GM12878 (cell line): ENCODE measurements around the gene TNRC6C. TPM values are rescaled to one million over a fixed set of nuclear protein-coding genes. Genes with fewer than 3 reads are reported as not detected.

ENCODE experiments used
- ATAC-seq: fragments of 200-7000 bp; cut with Tn5 transposase; 3 replicates; pipeline ENCODE4 v1.9.1; 2020; ENCODE audit warnings: mild to moderate bottlenecking, moderate library complexity
- BruUV-seq: library from RNA; stranded (reverse); fragments of 400-500 nt; replicated peaks from 2 replicates; lab custom pipeline; 2021; lab: Mats Ljungman, UMichigan
- CTCF ChIA-PET: fragments of 300-600 bp; sonication (Branson Sonifier 250); formaldehyde crosslinking; extraction: SDS; loops from one replicate; lab custom pipeline; 2021; ENCODE audit warnings: inconsistent platforms; lab: Yijun Ruan, JAX
- POLR2A ChIA-PET: fragments of 350-600 bp; formaldehyde crosslinking; extraction: SDS; loops from one replicate; lab custom pipeline; 2021; ENCODE audit warnings: inconsistent platforms; lab: Charles Lee
- RAD21 ChIA-PET: fragments of 300-600 bp; sonication (Branson Sonifier 250); formaldehyde crosslinking; loops from one replicate; lab custom pipeline; 2023; ENCODE audit warnings: antibody characterized with exemption; ENCODE audit not compliant: unreplicated experiment; lab: Charles Lee
- SMC1A ChIA-PET: fragments of 300-600 bp; sonication (Branson Sonifier 250); formaldehyde crosslinking; loops from one replicate; lab custom pipeline; 2023; ENCODE audit not compliant: unreplicated experiment, uncharacterized antibody; lab: Charles Lee
- DNase-seq: peaks from one replicate; pipeline ENCODE4 v3.0.0-alpha.2; 2011; ENCODE audit warnings: low read depth, low spot score
- FAIRE-seq: peaks from 3 replicates; lab custom pipeline; 2011; peaks lifted over from hg19 to GRCh38; lab: Jason Lieb, UNC
- H2AFZ ChIP-seq: 2 replicates; pipeline ENCODE4 v1.6.0; 2011; ENCODE audit warnings: low read depth, low read length, control low read depth; ENCODE audit not compliant: control insufficient read depth
- H3K27ac ChIP-seq: 2 replicates; pipeline ENCODE4 v1.5.1; 2011; ENCODE audit warnings: control low read depth; ENCODE audit not compliant: control insufficient read depth, insufficient read depth
- H3K27me3 ChIP-seq, 2 experiments: replicated peaks in 1 of 2; 2 replicates each; pipeline versions ENCODE4 v1.6.0 to v1.6.1; 2011; ENCODE audit warnings: low read length in 1 of 2; ENCODE audit not compliant: control insufficient read depth in 2 of 2, insufficient read depth in 2 of 2
- H3K36me3 ChIP-seq, 2 experiments: 2 replicates each; pipeline ENCODE4 v1.5.1; 2011; ENCODE audit warnings: low read length in 1 of 2; ENCODE audit not compliant: control insufficient read depth in 2 of 2, insufficient read depth in 2 of 2
- H3K4me1 ChIP-seq: 2 replicates; pipeline ENCODE4 v1.6.1; 2011; ENCODE audit warnings: mild to moderate bottlenecking, low read length, moderate library complexity, mixed read lengths; ENCODE audit not compliant: control insufficient read depth, insufficient read depth
- H3K4me2 ChIP-seq: 2 replicates; pipeline ENCODE4 v1.6.0; 2011; ENCODE audit warnings: control low read depth; ENCODE audit not compliant: control insufficient read depth, insufficient read depth
- H3K4me3 ChIP-seq: fragments of 200-600 bp; sonication (generic); 2 replicates; pipeline ENCODE4 v1.5.1; 2016
- H3K79me2 ChIP-seq: 2 replicates; pipeline ENCODE4 v1.6.0; 2011; ENCODE audit warnings: low read length; ENCODE audit not compliant: control insufficient read depth, insufficient read depth
- H3K9ac ChIP-seq: 2 replicates; pipeline ENCODE4 v1.8.0; 2011; ENCODE audit warnings: low read length, control low read depth, mixed read lengths; ENCODE audit not compliant: control insufficient read depth, insufficient read depth
- H3K9me3 ChIP-seq: replicated peaks from 3 replicates; pipeline ENCODE4 v1.5.1; 2011; ENCODE audit warnings: mild to moderate bottlenecking, low read length; ENCODE audit not compliant: control insufficient read depth, insufficient read depth
- H4K20me1 ChIP-seq: 2 replicates; pipeline ENCODE4 v1.6.0; 2011; ENCODE audit not compliant: control insufficient read depth, insufficient read depth
- BACH1 ChIP-seq: fragments of 450-650 bp; IDR thresholded peaks from 2 replicates; pipeline ENCODE4 v1.6.1; 2017; ENCODE audit warnings: mild to moderate bottlenecking, borderline replicate concordance
- EED ChIP-seq: sonication (generic); IDR thresholded peaks from 2 replicates; pipeline ENCODE4 v1.6.1; 2016; ENCODE audit warnings: antibody characterized with exemption, low read depth
- HDGF ChIP-seq: fragments of 450-650 bp; IDR thresholded peaks from 2 replicates; pipeline ENCODE4 v1.6.1; 2016; ENCODE audit warnings: antibody characterized with exemption
- IKZF1 ChIP-seq: fragments of 450-650 bp; conservative IDR thresholded peaks from 2 replicates; pipeline ENCODE4 v1.6.1; 2017; ENCODE audit warnings: antibody characterized with exemption, mild to moderate bottlenecking
- MEF2B ChIP-seq: fragments of 450-650 bp; IDR thresholded peaks from 2 replicates; pipeline ENCODE4 v1.6.1; 2018; ENCODE audit warnings: mild to moderate bottlenecking, moderate library complexity; ENCODE audit not compliant: partially characterized antibody, poor library complexity, severe bottlenecking
- MTA2 ChIP-seq: fragments of 450-650 bp; IDR thresholded peaks from 2 replicates; pipeline ENCODE4 v1.6.1; 2016; ENCODE audit warnings: low read depth, mild to moderate bottlenecking, moderate library complexity
- NR2C1 ChIP-seq: fragments of 450-650 bp; IDR thresholded peaks from 2 replicates; pipeline ENCODE4 v1.6.1; 2017; ENCODE audit warnings: antibody characterized with exemption, mild to moderate bottlenecking, moderate library complexity
- SIN3A ChIP-seq: IDR thresholded peaks from 2 replicates; pipeline ENCODE4 v1.6.1; 2012; ENCODE audit warnings: low read depth, low read length, improper control_type of control experiment
- SRF ChIP-seq, 2 experiments: IDR thresholded peaks; 2 replicates each; pipeline ENCODE4 v1.6.1; 2011; ENCODE audit warnings: low read depth in 2 of 2, low read length in 2 of 2, mild to moderate bottlenecking in 1 of 2, moderate library complexity in 1 of 2
- TCF12 ChIP-seq: IDR thresholded peaks from 2 replicates; pipeline ENCODE4 v1.6.1; 2011; ENCODE audit warnings: low read depth, mild to moderate bottlenecking, low read length
- WGBS: methylation state at CpG from one replicate; pipeline ENCODE4 v1.1.6; 2016; ENCODE audit warnings: low lambda C conversion rate; ENCODE audit not compliant: insufficient replicate concordance, insufficient coverage; ENCODE audit errors: missing lambda C conversion rate; 5-methylcytosine and 5-hydroxymethylcytosine counted together
- in situ Hi-C: fragments of 300-500 bp; cut with MboI; formaldehyde crosslinking; loops from 9 replicates; pipeline ENCODE4 v1.14.3; 2018; ENCODE audit warnings: mixed read lengths
- intact Hi-C: fragments of 100-400 bp; cut with micrococcal nuclease; formaldehyde crosslinking; loops from one replicate; pipeline ENCODE4 v1.14.2; 2022; ENCODE audit not compliant: unreplicated experiment
- polyA plus RNA-seq, 11 experiments: library from polyadenylated mRNA; depleted of rRNA in 4 of 11; unstranded in 6 of 11; stranded (reverse) in 5 of 11; fragments of >200 nt; fragmentation: Nextera tagmentation in 4 of 11; fragmentation: Illumina TruSeq in 1 of 11; extraction: Ambion mirVana in 4 of 11; extraction: Trizol in 1 of 11; gene quantifications; 1 replicate in 1 of 11; 2 replicates in 10 of 11; pipeline versions ENCODE4 v1.2.1 to v1.2.3, GENCODE V29; 2011 to 2016; ENCODE audit warnings: inconsistent platforms in 2 of 11, missing spikeins in 2 of 11, low read depth in 1 of 11
- total RNA-seq, 4 experiments: library from RNA; depleted of rRNA in 3 of 4; stranded (reverse); fragments of >200 nt in 3 of 4; fragmentation: Illumina TruSeq in 1 of 4; extraction: Trizol in 1 of 4; gene quantifications; 2 replicates each; pipeline versions ENCODE4 v1.2.1 to v1.2.3, GENCODE V29; 2013 to 2021
- TF ChIP-seq, protein P1 (sequence below): fragments of 450-650 bp; IDR thresholded peaks from 2 replicates; pipeline ENCODE4 v1.6.1; 2016; ENCODE audit warnings: mild to moderate bottlenecking
- TF ChIP-seq, protein P2 (sequence below): fragments of 450-650 bp; IDR thresholded peaks from 2 replicates; pipeline ENCODE4 v1.6.1; 2016; ENCODE audit warnings: mild to moderate bottlenecking, moderate library complexity, borderline replicate concordance
- TF ChIP-seq, protein P3 (sequence below): fragments of 450-650 bp; IDR thresholded peaks from 2 replicates; pipeline ENCODE4 v1.6.1; 2017; ENCODE audit warnings: mild to moderate bottlenecking, moderate library complexity

TNRC6C gene
- total and polyA plus RNA-seq, 10 of the 15 experiments (the other 5 are each of a cell fraction or from before 2014, with no cell fraction given), result 0.40 to 6.1 (median 0.96) TPM

DNA sequence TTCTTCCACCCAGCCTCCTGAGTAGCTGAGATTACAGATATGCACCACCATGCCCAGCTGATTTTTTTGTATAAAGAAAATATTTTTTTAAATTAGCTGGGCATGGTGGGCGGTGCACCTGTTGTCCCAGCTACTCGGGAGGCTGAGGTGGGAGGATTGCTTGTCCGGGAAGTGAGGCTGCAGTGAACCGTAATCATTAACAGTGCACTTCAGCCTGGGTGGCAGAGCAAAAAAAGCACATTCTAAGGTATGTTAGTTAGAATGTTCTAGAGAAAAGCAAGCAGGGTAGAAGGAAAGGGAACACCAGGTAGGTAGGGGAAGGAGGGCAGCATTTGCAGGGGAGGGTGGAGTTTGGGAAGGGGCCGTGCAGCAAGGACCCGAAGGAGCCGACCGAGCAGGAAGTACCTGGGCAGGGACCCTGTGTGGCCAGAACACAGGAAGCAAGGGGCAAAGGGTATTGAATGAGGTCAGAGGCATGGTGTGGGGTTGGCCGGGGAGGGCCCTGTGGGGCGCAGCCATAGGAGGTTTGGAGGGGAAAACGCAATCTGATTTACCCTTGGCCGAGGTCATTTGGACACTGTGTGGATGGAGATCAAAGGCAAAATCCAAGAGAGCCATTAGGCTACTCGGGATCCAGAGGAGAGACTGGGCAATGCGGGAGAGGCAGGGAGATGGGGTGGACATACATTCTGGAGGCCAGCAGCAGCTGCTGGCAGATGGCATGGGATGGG, 189.9 kb downstream of the TNRC6C start:
- no TSS peak for BruUV-seq
- Histone ChIP-seq H2AFZ (peak overlapping the region; percentile 68), H3K36me3 (no peaks in the 10 kb centered on the region), H3K27ac (peak overlapping the region; percentile 96), H3K4me3 (no peak overlapping the region), H4K20me1 (no peaks in the 10 kb centered on the region), H3K27me3 (no peaks in the 10 kb centered on the region), H3K9ac (peak overlapping the region; percentile 47), H3K79me2 (peaks cover 2% of the 10 kb centered on the region), H3K4me2 (peak overlapping the region; percentile 40; the same call in 1 of the 2 replicates), H3K4me1 (peaks cover 77% of the 10 kb centered on the region), H3K9me3 (no peaks in the 10 kb centered on the region)
- SMC1A ChIA-PET, result interaction anchor here (0.7 to 2.2 kb wide), 10 partner anchors 8 to 74 kb away, joined by 3 to 7 read pairs (median 4); no protein-coding TSS in a partner anchor
- 50% methylated on average over 14 of the region's 14 CpGs for WGBS
- intact Hi-C loops (no loop called here), in situ Hi-C loops (no loop called here)
- RAD21 ChIA-PET, result interaction anchor here (0.7 to 1.6 kb wide), 6 partner anchors 21 to 39 kb away, joined by 3 to 6 read pairs (median 4); no protein-coding TSS in a partner anchor
- CTCF ChIA-PET, result interaction anchor here (0.8 to 2.3 kb wide), 10 partner anchors 8 to 102 kb away, joined by 3 to 11 read pairs (median 4); partner anchors contain the start of gene TMC8
- FAIRE-seq, result peak; percentile 27
- POLR2A ChIA-PET, result interaction anchor here (0.7 to 2.5 kb wide), 13 partner anchors 8 to 189 kb away, joined by 3 to 14 read pairs (median 4); partner anchors contain the start of gene TMC8
- peak; percentile 6 for ATAC-seq
- DNase-seq, result no peak
- TF ChIP-seq, protein P1, sequence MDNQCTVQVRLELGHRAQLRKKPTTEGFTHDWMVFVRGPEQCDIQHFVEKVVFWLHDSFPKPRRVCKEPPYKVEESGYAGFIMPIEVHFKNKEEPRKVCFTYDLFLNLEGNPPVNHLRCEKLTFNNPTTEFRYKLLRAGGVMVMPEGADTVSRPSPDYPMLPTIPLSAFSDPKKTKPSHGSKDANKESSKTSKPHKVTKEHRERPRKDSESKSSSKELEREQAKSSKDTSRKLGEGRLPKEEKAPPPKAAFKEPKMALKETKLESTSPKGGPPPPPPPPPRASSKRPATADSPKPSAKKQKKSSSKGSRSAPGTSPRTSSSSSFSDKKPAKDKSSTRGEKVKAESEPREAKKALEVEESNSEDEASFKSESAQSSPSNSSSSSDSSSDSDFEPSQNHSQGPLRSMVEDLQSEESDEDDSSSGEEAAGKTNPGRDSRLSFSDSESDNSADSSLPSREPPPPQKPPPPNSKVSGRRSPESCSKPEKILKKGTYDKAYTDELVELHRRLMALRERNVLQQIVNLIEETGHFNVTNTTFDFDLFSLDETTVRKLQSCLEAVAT, result no peak
- TF ChIP-seq NR2C1 (peak; percentile 53), HDGF (peak; percentile 80), MEF2B (no peak), SRF (IDR thresholded peaks at IDR 0.05; ENCODE audit: low read depth in 2 of 2, low read length in 2 of 2) (no peak), MTA2 (0 out of 2 replicates have a peak, but pooled peaks have one; percentile 17), BACH1 (no peak), IKZF1 (peak; percentile 25), TCF12 (0 out of 2 replicates have a peak, but pooled peaks have one; percentile 24), EED (no peak), SIN3A (no peak)
- TF ChIP-seq, protein P2, sequence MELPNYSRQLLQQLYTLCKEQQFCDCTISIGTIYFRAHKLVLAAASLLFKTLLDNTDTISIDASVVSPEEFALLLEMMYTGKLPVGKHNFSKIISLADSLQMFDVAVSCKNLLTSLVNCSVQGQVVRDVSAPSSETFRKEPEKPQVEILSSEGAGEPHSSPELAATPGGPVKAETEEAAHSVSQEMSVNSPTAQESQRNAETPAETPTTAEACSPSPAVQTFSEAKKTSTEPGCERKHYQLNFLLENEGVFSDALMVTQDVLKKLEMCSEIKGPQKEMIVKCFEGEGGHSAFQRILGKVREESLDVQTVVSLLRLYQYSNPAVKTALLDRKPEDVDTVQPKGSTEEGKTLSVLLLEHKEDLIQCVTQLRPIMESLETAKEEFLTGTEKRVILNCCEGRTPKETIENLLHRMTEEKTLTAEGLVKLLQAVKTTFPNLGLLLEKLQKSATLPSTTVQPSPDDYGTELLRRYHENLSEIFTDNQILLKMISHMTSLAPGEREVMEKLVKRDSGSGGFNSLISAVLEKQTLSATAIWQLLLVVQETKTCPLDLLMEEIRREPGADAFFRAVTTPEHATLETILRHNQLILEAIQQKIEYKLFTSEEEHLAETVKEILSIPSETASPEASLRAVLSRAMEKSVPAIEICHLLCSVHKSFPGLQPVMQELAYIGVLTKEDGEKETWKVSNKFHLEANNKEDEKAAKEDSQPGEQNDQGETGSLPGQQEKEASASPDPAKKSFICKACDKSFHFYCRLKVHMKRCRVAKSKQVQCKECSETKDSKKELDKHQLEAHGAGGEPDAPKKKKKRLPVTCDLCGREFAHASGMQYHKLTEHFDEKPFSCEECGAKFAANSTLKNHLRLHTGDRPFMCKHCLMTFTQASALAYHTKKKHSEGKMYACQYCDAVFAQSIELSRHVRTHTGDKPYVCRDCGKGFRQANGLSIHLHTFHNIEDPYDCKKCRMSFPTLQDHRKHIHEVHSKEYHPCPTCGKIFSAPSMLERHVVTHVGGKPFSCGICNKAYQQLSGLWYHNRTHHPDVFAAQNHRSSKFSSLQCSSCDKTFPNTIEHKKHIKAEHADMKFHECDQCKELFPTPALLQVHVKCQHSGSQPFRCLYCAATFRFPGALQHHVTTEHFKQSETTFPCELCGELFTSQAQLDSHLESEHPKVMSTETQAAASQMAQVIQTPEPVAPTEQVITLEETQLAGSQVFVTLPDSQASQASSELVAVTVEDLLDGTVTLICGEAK, result no peak
- TF ChIP-seq, protein P3, sequence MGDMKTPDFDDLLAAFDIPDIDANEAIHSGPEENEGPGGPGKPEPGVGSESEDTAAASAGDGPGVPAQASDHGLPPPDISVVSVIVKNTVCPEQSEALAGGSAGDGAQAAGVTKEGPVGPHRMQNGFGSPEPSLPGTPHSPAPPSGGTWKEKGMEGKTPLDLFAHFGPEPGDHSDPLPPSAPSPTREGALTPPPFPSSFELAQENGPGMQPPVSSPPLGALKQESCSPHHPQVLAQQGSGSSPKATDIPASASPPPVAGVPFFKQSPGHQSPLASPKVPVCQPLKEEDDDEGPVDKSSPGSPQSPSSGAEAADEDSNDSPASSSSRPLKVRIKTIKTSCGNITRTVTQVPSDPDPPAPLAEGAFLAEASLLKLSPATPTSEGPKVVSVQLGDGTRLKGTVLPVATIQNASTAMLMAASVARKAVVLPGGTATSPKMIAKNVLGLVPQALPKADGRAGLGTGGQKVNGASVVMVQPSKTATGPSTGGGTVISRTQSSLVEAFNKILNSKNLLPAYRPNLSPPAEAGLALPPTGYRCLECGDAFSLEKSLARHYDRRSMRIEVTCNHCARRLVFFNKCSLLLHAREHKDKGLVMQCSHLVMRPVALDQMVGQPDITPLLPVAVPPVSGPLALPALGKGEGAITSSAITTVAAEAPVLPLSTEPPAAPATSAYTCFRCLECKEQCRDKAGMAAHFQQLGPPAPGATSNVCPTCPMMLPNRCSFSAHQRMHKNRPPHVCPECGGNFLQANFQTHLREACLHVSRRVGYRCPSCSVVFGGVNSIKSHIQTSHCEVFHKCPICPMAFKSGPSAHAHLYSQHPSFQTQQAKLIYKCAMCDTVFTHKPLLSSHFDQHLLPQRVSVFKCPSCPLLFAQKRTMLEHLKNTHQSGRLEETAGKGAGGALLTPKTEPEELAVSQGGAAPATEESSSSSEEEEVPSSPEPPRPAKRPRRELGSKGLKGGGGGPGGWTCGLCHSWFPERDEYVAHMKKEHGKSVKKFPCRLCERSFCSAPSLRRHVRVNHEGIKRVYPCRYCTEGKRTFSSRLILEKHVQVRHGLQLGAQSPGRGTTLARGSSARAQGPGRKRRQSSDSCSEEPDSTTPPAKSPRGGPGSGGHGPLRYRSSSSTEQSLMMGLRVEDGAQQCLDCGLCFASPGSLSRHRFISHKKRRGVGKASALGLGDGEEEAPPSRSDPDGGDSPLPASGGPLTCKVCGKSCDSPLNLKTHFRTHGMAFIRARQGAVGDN, result peak; percentile 51; the same call in 1 of the 2 replicates
